B cell (primary cell): ENCODE data around the gene DRD3. TPM values are rescaled to one million over a fixed set of nuclear protein-coding genes. Genes with fewer than 3 reads are reported as not detected.

Source experiments
- ATAC-seq: fragments of 200-7000 bp; cut with Tn5 transposase; one replicate; pipeline ENCODE4 v1.10.0; 2021; ENCODE audit warnings: low read depth, mild to moderate bottlenecking, moderate number of reproducible peaks, moderate library complexity
- CTCF ChIA-PET: fragments of 350-600 bp; sonication (Branson Sonifier 250); formaldehyde crosslinking; loops from one replicate; lab custom pipeline; 2021; ENCODE audit warnings: antibody characterized with exemption, inconsistent platforms; lab: Charles Lee
- POLR2A ChIA-PET: fragments of 350-600 bp; sonication (Branson Sonifier 250); formaldehyde crosslinking; loops from one replicate; lab custom pipeline; 2021; ENCODE audit warnings: antibody characterized with exemption; lab: Charles Lee
- DNase-seq: peaks from one replicate; pipeline ENCODE4 v3.0.0; 2013
- H2AFZ ChIP-seq: 2 replicates; pipeline ENCODE4 v1.6.1; 2012; ENCODE audit warnings: mild to moderate bottlenecking, low read depth, low read length; ENCODE audit not compliant: insufficient read depth, poor library complexity, severe bottlenecking
- H3K27ac ChIP-seq, 2 donors: 1 replicate in 1 of 2; 2 replicates in 1 of 2; pipeline ENCODE4 v1.5.1; 2012 to 2013; ENCODE audit warnings: low read length in 2 of 2, mild to moderate bottlenecking in 2 of 2, moderate library complexity in 1 of 2
- H3K27me3 ChIP-seq, 4 experiments: fragments of 200-600 bp in 1 of 4; sonication (generic) in 1 of 4; replicated peaks in 1 of 4; 1 replicate in 2 of 4; 2 replicates in 2 of 4; pipeline versions ENCODE4 v1.6.1 to v1.7.0; 2013 to 2016; ENCODE audit warnings: low read length in 3 of 4, mild to moderate bottlenecking in 2 of 4, mixed read lengths in 1 of 4, moderate library complexity in 1 of 4; ENCODE audit not compliant: insufficient read depth in 4 of 4, control insufficient read depth in 3 of 4; ENCODE audit errors: control extremely low read depth in 1 of 4
- H3K36me3 ChIP-seq, 2 experiments: replicated peaks in 1 of 2; 1 replicate in 1 of 2; 2 replicates in 1 of 2; pipeline versions ENCODE4 v1.6.1 to v1.7.1; 2013; ENCODE audit warnings: low read length in 1 of 2; ENCODE audit not compliant: insufficient read depth in 2 of 2, control insufficient read depth in 1 of 2; ENCODE audit errors: control extremely low read depth in 1 of 2, extremely low read depth in 1 of 2
- H3K4me1 ChIP-seq, 2 donors: fragments of 200-600 bp in 1 of 2; sonication (generic) in 1 of 2; 1 replicate in 1 of 2; 2 replicates in 1 of 2; pipeline versions ENCODE4 v1.5.1 to v1.6.1; 2013 to 2017; ENCODE audit warnings: low read length in 2 of 2; ENCODE audit not compliant: control insufficient read depth in 2 of 2, insufficient read depth in 2 of 2
- H3K4me2 ChIP-seq: replicated peaks from 2 replicates; pipeline ENCODE3; 2012; ENCODE audit warnings: mild to moderate bottlenecking, low read depth, low read length; ENCODE audit not compliant: poor library complexity, severe bottlenecking
- H3K4me3 ChIP-seq, 5 experiments: fragments of 200-600 bp in 1 of 5; sonication (generic) in 1 of 5; 1 replicate in 3 of 5; 2 replicates in 2 of 5; pipeline versions ENCODE4 v1.5.1 to v1.7.0; 2011 to 2016; ENCODE audit warnings: low read length in 4 of 5, mild to moderate bottlenecking in 4 of 5, low read depth in 2 of 5, control low read depth in 1 of 5, moderate library complexity in 1 of 5; ENCODE audit not compliant: insufficient read depth in 1 of 5; ENCODE audit errors: control extremely low read depth in 1 of 5, extremely low read depth in 1 of 5
- H3K79me2 ChIP-seq: fragments of 200-600 bp; sonication (generic); one replicate; pipeline ENCODE4 v1.6.0; 2016; ENCODE audit warnings: low read length; ENCODE audit not compliant: control insufficient read depth, insufficient read depth
- H3K9ac ChIP-seq: fragments of 200-600 bp; sonication (generic); 2 replicates; pipeline ENCODE4 v1.6.1; 2017; ENCODE audit warnings: mild to moderate bottlenecking, low read length, moderate library complexity
- H3K9me3 ChIP-seq, 3 donors: one replicate each; pipeline versions ENCODE4 v1.6.1 to v1.7.1; 2013; ENCODE audit warnings: low read length in 2 of 3; ENCODE audit not compliant: control insufficient read depth in 2 of 3, insufficient read depth in 1 of 3; ENCODE audit errors: control extremely low read depth in 1 of 3
- H4K20me1 ChIP-seq: 2 replicates; pipeline ENCODE4 v1.6.0; 2012; ENCODE audit warnings: mild to moderate bottlenecking, low read length; ENCODE audit not compliant: insufficient read depth, control insufficient read depth, poor library complexity, severe bottlenecking
- H3K27ac Mint-ChIP-seq: one replicate; pipeline ENCODE4 v1.8.0; 2021; ENCODE audit warnings: mixed read lengths
- H3K27me3 Mint-ChIP-seq: one replicate; pipeline ENCODE4 v1.8.0; 2021; ENCODE audit warnings: mixed read lengths
- H3K4me1 Mint-ChIP-seq: one replicate; pipeline ENCODE4 v1.8.0; 2021; ENCODE audit warnings: mixed read lengths
- H3K4me3 Mint-ChIP-seq: one replicate; pipeline ENCODE4 v1.8.0; 2021; ENCODE audit warnings: mixed read lengths
- H3K9me3 Mint-ChIP-seq: one replicate; pipeline ENCODE4 v1.8.0; 2022; ENCODE audit warnings: mixed read lengths; ENCODE audit not compliant: insufficient read depth
- CTCF ChIP-seq: fragments of 200-600 bp; IDR thresholded peaks from one replicate; pipeline ENCODE4 v1.8.0; 2022; ENCODE audit warnings: antibody characterized with exemption, mild to moderate bottlenecking
- EZH2 ChIP-seq: IDR thresholded peaks from 2 replicates; pipeline ENCODE4 v1.6.1; 2012; ENCODE audit warnings: borderline replicate concordance, low read depth, mild to moderate bottlenecking, moderate library complexity, low read length; ENCODE audit not compliant: insufficient read depth, poor library complexity, severe bottlenecking
- WGBS: methylation state at CpG from one replicate; pipeline ENCODE4 v1.1.5; 2013; ENCODE audit warnings: missing lambda C conversion rate; ENCODE audit not compliant: insufficient coverage; 5-methylcytosine and 5-hydroxymethylcytosine counted together
- intact Hi-C: fragments of 100-400 bp; cut with micrococcal nuclease; formaldehyde crosslinking; loops from one replicate; pipeline ENCODE4 v1.10.0; 2022
- polyA plus RNA-seq: library from polyadenylated mRNA; depleted of rRNA; stranded (reverse); fragments of >200 nt; gene quantifications from 2 replicates; pipeline ENCODE4 v1.2.3, GENCODE V29; 2012
- total RNA-seq, 2 donors: library from RNA; stranded (reverse); fragments of 120-200 nt in 1 of 2; gene quantifications; 1 replicate in 1 of 2; 2 replicates in 1 of 2; pipeline versions ENCODE4 v1.2.3 to v1.2.4, GENCODE V29; 2013 to 2022

DRD3 gene
- total and polyA plus RNA-seq, 2 donors (not counting 1 experiment from before 2014, with no cell fraction given), result not detected

- H3K9ac ChIP-seq, result no peak overlapping the region
- DNase-seq, result no peak
- no peak overlapping the region for H2AFZ ChIP-seq
- WGBS, result 96% methylated on average over 2 of the region's 3 CpGs
- TF ChIP-seq CTCF (no peak), EZH2 (no peak)
- no peaks in the 10 kb centered on the region for H3K27me3 ChIP-seq
- no peaks in the 10 kb centered on the region for H3K9me3 ChIP-seq
- ATAC-seq, result no peak
- no peak overlapping the region for H3K4me3 ChIP-seq
- no peaks in the 10 kb centered on the region for H3K27me3 Mint-ChIP-seq
- H3K79me2 ChIP-seq, result no peaks in the 10 kb centered on the region
- H3K4me1 ChIP-seq, result no peaks in the 10 kb centered on the region
- no peaks in the 10 kb centered on the region for H4K20me1 ChIP-seq
- no peaks in the 10 kb centered on the region for H3K36me3 ChIP-seq
- no peaks in the 10 kb centered on the region for H3K9me3 Mint-ChIP-seq
- H3K4me3 Mint-ChIP-seq, result no peak overlapping the region
- POLR2A ChIA-PET, result no interaction called here
- H3K4me2 ChIP-seq, result no peak overlapping the region
- intact Hi-C loops, result no loop called here
- no peak overlapping the region for H3K27ac ChIP-seq
- CTCF ChIA-PET, result no interaction called here
- H3K27ac Mint-ChIP-seq, result no peak overlapping the region
- no peaks in the 10 kb centered on the region for H3K4me1 Mint-ChIP-seq
Measured at GRCh38 chr3:114139836-114140235, 39.0 kb downstream of the DRD3 start.

GRCh38 chr3:114133947-114134346, 44.9 kb downstream of the DRD3 start:
- H3K4me1 ChIP-seq, result no peaks in the 10 kb centered on the region
- no peaks in the 10 kb centered on the region for H3K36me3 ChIP-seq
- no peaks in the 10 kb centered on the region for H3K9me3 ChIP-seq
- no peak overlapping the region for H3K27ac ChIP-seq
- no peaks in the 10 kb centered on the region for H3K9me3 Mint-ChIP-seq
- POLR2A ChIA-PET, result no interaction called here
- intact Hi-C loops, result no loop called here
- H4K20me1 ChIP-seq, result no peaks in the 10 kb centered on the region
- H3K27me3 ChIP-seq, result no peaks in the 10 kb centered on the region
- H2AFZ ChIP-seq, result no peak overlapping the region
- 100% methylated on average over 1 of the region's 3 CpGs for WGBS
- H3K9ac ChIP-seq, result no peak overlapping the region
- H3K79me2 ChIP-seq, result no peaks in the 10 kb centered on the region
- ATAC-seq (no peak), DNase-seq (no peak)
- no peak overlapping the region for H3K4me3 ChIP-seq
- H3K4me1 Mint-ChIP-seq, result no peaks in the 10 kb centered on the region
- H3K4me3 Mint-ChIP-seq, result no peak overlapping the region
- TF ChIP-seq EZH2, result no peak
- no peak for TF ChIP-seq CTCF
- H3K27ac Mint-ChIP-seq, result no peak overlapping the region
- H3K4me2 ChIP-seq, result no peak overlapping the region
- CTCF ChIA-PET, result no interaction called here
- no peaks in the 10 kb centered on the region for H3K27me3 Mint-ChIP-seq
